GM18868 (cell line): ENCODE data around the gene MRPL22.
"Not testable (repeated sequence)": the region's sequence is repeated elsewhere in the genome, so short reads cannot be mapped to it uniquely, and the experiment has no call there.

Experiments used
- ATAC-seq: cut with Tn5 transposase; IDR thresholded peaks from one replicate; pipeline ENCODE4 v1.9.1; 2021; ENCODE audit warnings: mild to moderate bottlenecking, moderate library complexity; ENCODE audit not compliant: unreplicated experiment

The MRPL22 gene

GRCh38 chr5:154940772-154941620, at the start of gene MRPL22:
MRPL22 (plus strand) TSS chr5:154941073; CDS start chr5:154941111, 38 bp downstream.
- ATAC-seq, result peak; percentile 55

GRCh38 chr5:154892369-154892771, 48.5 kb upstream of the MRPL22 start:
- ATAC-seq, result no peak

GRCh38 chr5:154893381-154893780, 47.5 kb upstream of the MRPL22 start:
- no peak for ATAC-seq

GRCh38 chr5:154895606-154896561, 45.0 kb upstream of the MRPL22 start:
- no peak for ATAC-seq

- ATAC-seq, result no peak
These were observed 44.2 kb upstream of the MRPL22 start for GRCh38 chr5:154896562-154897165.

- no peak for ATAC-seq
These were observed 42.7 kb upstream of the MRPL22 start for GRCh38 chr5:154898210-154898609.

- ATAC-seq, result no peak
These were observed 41.6 kb upstream of the MRPL22 start for GRCh38 chr5:154899151-154899816.

- ATAC-seq, result no peak
These were observed 40.8 kb upstream of the MRPL22 start for GRCh38 chr5:154900066-154900465.

- ATAC-seq, result no peak
These were observed 39.6 kb upstream of the MRPL22 start for GRCh38 chr5:154901276-154901675.

GRCh38 chr5:154901913-154902312, 39.0 kb upstream of the MRPL22 start:
- ATAC-seq, result no peak

GRCh38 chr5:154905601-154906000, 35.3 kb upstream of the MRPL22 start:
- not testable (repeated sequence) for ATAC-seq

GRCh38 chr5:154916874-154917273, 24.0 kb upstream of the MRPL22 start:
- ATAC-seq, result no peak

- no peak for ATAC-seq
These were observed 23.1 kb upstream of the MRPL22 start for GRCh38 chr5:154917757-154918156.

- no peak for ATAC-seq
These were observed 17.1 kb upstream of the MRPL22 start for GRCh38 chr5:154923441-154924430.

- no peak for ATAC-seq
These were observed 7.3 kb upstream of the MRPL22 start for GRCh38 chr5:154933537-154933936.

GRCh38 chr5:154934881-154935280, 6.0 kb upstream of the MRPL22 start:
- no peak for ATAC-seq

- ATAC-seq, result no peak
These were observed 3.6 kb upstream of the MRPL22 start for GRCh38 chr5:154937186-154937717.

GRCh38 chr5:154937718-154938466, 3.0 kb upstream of the MRPL22 start, which contains the start of gene GEMIN5:
GEMIN5 (minus strand) TSS chr5:154938211; CDS start chr5:154938133, 78 bp downstream.
- ATAC-seq, result peak; percentile 86
